GM20431 (cell line): Measurements from ENCODE around the gene ZBTB2.
"Not testable (repeated sequence)": the region's sequence is repeated elsewhere in the genome, so short reads cannot be mapped to it uniquely, and the experiment has no call there.

Experiments used
- in situ Hi-C: fragments of 300-500 bp; cut with MseI, MboI; formaldehyde crosslinking; loops from one replicate; pipeline ENCODE4 v1.15.0; 2020; ENCODE audit warnings: low sequenced_read_pairs; ENCODE audit not compliant: unreplicated experiment

Gene ZBTB2

GRCh38 chr6:151408858-151409257 lies 17.5 kb upstream of the ZBTB2 start:
- in situ Hi-C loops: no loop called here

DNA sequence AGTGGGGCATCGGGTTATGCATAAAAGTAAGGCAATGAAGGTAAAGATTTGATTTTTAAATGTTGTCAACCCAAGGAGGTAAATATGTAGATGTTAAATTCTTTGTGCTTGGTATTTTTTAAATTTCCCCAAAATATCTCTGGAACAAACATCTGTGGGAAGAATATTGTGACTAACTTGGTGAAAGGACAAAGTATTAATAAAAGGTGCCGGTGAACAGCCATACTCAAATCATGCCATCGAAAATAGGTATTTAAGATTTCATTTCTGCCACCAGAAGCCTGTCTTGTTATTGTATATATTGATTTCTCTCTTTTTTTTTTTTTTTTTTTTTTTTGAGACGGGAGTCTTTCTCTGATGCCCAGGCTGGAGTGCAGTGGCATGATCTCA lies 12.6 kb upstream of the ZBTB2 start:
- in situ Hi-C loops: no loop called here

DNA sequence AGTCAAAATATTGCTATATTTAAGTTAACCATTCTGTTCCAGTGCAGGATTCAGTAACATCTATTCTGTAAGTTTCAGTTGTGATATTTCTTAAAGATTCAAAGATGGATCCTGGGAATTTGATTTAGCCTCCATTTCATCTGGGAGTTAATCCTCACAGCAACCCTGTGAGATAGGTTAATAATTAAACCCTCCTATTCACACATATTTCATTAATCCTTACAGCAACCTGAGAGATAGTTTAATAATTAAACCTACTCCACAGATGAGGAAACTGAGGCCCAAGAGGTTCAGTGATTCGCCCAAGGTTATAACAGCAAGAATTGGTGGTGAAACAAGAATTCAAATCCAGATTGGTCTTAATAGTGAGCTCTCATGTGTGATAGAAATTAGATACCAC lies 10.9 kb upstream of the ZBTB2 start:
- in situ Hi-C loops: no loop called here

DNA sequence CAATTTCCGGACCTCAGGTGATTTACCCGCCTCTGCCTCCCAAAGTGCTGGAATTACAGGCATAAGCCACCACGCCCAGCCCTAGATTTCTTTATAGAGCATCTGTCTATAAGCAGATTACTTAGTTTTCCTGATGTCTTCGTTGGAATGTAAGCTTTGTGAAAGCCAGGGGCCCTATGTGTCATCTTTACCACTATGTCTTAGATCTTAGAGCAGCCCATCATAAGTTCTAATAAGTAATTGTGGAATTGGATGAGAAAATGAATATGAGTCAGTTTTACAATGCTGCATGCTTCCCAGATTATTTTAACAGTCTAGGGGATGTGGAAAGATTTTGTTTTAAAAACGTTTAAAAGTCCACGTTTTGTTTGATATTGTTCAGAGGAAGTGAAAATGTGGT lies 9.1 kb upstream of the ZBTB2 start:
- in situ Hi-C loops: no loop called here

DNA sequence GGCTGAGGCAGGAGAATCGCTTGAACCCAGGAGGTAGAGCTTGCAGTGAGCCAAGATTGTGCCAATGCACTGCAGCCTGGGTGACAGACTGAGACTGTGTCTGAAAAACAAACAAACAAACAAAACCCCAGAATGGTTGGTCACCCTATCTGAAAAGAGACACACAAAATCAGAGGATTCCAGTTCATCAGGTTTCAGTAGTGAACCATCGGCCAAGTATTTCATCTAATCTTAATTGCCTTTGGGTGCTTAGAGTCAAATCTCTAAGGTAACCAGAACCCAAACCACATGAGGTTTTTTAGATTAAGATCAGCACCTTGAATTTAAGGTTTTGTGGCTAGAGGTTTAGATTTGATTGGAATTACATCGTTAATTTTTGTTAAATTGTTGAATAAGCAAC lies 8.3 kb upstream of the ZBTB2 start:
- in situ Hi-C loops: no loop called here

GRCh38 chr6:151393410-151393809 lies 2.1 kb upstream of the ZBTB2 start:
- in situ Hi-C loops: no loop called here

DNA sequence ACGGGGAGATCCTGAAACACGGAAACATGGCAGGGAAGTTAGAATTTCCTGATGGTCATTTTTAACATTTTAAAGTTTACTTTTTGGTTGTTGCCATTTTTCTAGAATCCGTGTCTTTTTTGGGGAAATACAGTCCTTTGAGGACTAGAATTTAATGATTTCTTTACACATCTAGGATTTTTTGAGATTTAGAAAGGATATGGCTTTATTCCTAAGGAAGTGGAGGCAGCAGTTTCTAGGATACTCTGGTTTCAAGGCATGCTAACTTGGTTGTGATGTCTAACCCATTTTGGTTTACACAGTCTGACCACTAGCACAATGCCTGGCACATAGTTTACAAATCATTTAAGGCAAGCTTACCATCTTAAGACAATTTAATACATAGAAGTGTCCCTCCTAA lies 1.1 kb upstream of the ZBTB2 start:
- in situ Hi-C loops: no loop called here

- in situ Hi-C loops: no loop called here
These were observed 398 bp downstream of the ZBTB2 start for GRCh38 chr6:151390851-151391470.

- in situ Hi-C loops: no loop called here
These were observed 996 bp downstream of the ZBTB2 start for GRCh38 chr6:151390276-151390850.

DNA sequence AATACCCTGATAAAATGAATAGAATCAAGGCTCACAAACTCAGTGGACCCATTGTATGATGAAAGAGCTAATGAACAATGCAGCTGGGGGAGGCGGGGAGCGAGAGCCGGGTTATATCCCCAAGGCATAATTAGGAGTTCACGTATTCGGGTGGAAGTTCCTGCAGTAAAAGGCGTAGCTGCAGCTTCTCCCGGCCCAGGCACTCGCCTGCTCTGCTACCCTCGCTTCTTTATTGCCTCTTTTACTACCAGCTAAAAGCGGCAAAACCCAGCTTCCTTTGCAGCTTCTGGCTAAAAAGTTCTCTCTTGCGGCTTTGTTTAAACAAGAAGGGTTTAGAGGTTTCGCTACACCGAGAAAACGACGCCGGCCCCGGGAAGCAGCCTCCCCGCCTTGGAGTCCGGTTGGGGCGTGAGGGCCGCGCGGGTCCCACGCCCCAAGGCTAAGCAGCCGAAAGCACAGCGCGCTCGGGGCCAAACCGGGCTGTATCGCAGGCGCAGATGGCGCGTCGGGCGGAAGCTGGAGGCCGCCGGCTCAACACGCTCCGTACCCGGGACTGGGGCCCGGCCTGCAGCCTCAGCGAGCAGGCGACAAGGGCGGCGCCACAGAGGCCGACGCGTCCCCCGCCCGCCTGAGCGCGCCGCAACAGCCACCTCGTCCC lies 1.6 kb downstream of the ZBTB2 start:
- in situ Hi-C loops: no loop called here

DNA sequence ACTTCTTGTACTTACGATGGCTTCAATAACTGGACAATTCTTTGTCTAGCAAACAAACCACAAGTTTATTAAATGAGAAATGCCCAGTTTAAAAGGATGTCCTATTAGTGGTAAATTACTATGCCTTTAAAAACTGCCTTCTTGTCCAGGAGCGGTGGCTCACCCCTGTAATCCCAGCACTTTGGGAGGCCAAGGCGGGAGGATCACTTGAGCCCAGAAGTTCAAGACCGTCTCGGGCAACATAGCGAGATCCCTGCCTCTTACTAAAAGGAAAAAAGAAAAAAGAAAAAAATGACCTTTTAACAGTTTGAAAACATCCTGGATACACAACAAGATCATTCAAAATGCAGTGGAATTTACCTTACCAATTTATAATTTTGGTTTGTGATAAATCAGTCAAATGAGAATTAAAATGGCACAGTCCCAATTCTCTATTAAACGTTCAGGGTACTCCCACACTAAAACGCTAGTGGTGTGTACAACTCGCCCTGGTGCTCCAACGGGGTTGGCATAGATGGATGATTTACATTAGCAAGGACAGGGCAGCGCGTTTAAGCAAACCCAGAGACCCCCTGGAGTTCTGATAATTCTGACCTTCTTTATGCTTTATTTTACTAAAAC lies 2.3 kb downstream of the ZBTB2 start:
- in situ Hi-C loops: no loop called here

- in situ Hi-C loops: no loop called here
These were observed 3.1 kb downstream of the ZBTB2 start for GRCh38 chr6:151388236-151388635.

DNA sequence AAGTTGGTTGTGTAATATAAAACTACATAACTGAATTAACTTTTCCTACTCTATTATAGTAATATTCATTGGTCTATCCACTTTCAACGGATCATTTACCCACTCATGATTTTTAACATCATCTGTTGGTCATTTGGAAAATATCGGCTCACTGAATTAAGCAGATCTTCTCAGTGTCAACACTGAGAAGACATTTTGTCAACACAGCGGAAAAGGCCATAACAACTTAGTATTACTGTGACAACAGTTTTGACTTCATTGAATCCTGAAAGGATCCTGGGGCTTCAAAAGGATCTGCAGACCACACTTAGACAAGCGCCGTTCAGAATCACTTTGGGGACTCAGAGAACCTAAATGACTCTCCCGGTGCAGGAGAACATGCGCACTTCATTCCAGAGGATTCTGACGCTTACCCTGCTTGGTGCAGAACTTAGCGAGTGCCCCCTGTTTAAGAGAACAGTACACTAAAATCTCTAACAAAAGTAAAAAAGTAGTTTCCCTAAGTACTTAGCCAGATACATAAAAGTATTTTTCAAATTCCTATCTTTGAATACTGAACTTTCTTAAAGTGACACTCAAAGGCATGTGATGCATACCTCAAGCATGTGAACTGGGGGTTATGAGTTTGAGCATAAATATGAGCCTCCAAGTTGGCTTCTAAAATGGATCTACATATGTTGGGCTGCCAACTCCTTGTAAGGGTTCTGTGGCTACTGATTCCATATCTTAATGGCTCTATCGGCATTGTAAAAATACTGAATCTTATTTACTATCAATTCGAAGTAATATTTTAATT lies 4.0 kb downstream of the ZBTB2 start:
- in situ Hi-C loops: no loop called here

GRCh38 chr6:151385177-151385576 lies 6.2 kb downstream of the ZBTB2 start:
- in situ Hi-C loops: no loop called here

- in situ Hi-C loops: no loop called here
These were observed 7.2 kb downstream of the ZBTB2 start for GRCh38 chr6:151384151-151384550.

GRCh38 chr6:151382631-151383030 lies 8.7 kb downstream of the ZBTB2 start:
- in situ Hi-C loops: not testable (repeated sequence)

GRCh38 chr6:151381722-151382121 lies 9.6 kb downstream of the ZBTB2 start:
- in situ Hi-C loops: no loop called here

DNA sequence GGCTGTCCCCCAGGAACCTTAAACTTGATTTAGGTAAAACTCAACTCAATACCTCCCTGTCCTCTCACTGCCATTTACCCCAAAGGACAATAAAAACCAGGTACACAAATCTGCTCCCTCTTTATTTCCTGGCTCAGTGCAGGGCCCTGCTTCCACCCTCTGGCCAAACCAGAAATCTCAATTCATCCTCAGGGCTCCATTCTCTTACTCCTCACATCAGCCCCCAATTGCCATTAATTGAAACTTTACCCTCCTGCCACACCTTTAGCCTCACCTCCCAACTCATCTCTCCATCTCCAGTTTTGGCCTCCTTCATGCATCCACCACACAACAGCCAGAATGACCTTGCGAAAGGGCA lies 10.5 kb downstream of the ZBTB2 start:
- in situ Hi-C loops: no loop called here

- in situ Hi-C loops: no loop called here
These were observed 11.2 kb downstream of the ZBTB2 start for GRCh38 chr6:151379933-151380847.

DNA sequence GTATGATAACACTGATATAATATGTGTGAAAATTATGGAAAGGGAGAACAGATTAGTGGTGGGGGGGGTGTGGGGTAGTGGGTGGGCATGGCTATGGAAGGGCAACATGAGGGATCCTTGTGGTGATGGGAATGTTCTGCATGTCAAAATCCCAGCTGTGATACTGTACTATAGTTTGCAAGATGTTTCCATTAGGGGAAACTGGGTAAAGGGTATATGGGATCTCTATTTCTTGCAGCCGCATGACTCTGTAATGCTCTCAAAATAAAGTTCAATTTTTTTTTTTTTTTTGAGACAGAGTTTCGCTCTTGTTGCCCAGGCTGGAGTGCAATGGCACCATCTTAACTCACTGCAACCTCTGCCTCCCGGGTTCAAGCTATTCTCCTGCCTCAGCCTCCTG lies 14.3 kb downstream of the ZBTB2 start:
- in situ Hi-C loops: no loop called here
